HG02840 (cell line): ENCODE data around the gene PIK3C2B.

ENCODE experiments used
- ATAC-seq: cut with Tn5 transposase; IDR thresholded peaks from one replicate; pipeline ENCODE4 v1.9.1; 2021; ENCODE audit warnings: mild to moderate bottlenecking, moderate library complexity, moderate number of reproducible peaks; ENCODE audit not compliant: unreplicated experiment, low FRiP score

The PIK3C2B gene

GRCh38 chr1:204483791-204484190 is 10.8 kb downstream of the PIK3C2B start:
- no peak for ATAC-seq

GRCh38 chr1:204480515-204480914 is 14.1 kb downstream of the PIK3C2B start:
- no peak for ATAC-seq

- no peak for ATAC-seq
Observed at GRCh38 chr1:204479387-204480136, 15.0 kb downstream of the PIK3C2B start.

GRCh38 chr1:204478921-204479320 is 15.7 kb downstream of the PIK3C2B start:
- ATAC-seq, result no peak

GRCh38 chr1:204478172-204478899 is 16.3 kb downstream of the PIK3C2B start:
- ATAC-seq, result no peak

GRCh38 chr1:204477036-204477740 is 17.4 kb downstream of the PIK3C2B start:
- no peak for ATAC-seq

- ATAC-seq, result no peak
Observed at GRCh38 chr1:204476563-204476962, 18.0 kb downstream of the PIK3C2B start.

- ATAC-seq, result no peak
Observed at GRCh38 chr1:204475656-204476432, 18.8 kb downstream of the PIK3C2B start.

- ATAC-seq, result no peak
Observed at GRCh38 chr1:204473400-204473965, 21.1 kb downstream of the PIK3C2B start.

- no peak for ATAC-seq
Observed at GRCh38 chr1:204472660-204473059, 21.9 kb downstream of the PIK3C2B start.

GRCh38 chr1:204471687-204472086 is 22.9 kb downstream of the PIK3C2B start:
- ATAC-seq, result no peak

- ATAC-seq, result no peak
Observed at GRCh38 chr1:204469304-204469703, 25.3 kb downstream of the PIK3C2B start.

GRCh38 chr1:204468766-204469302 is 25.8 kb downstream of the PIK3C2B start:
- no peak for ATAC-seq

GRCh38 chr1:204468206-204468605 is 26.4 kb downstream of the PIK3C2B start:
- no peak for ATAC-seq

GRCh38 chr1:204466416-204467405 is 27.9 kb downstream of the PIK3C2B start:
- ATAC-seq, result no peak

GRCh38 chr1:204465546-204466415 is 28.8 kb downstream of the PIK3C2B start:
- ATAC-seq, result peak; percentile 53

GRCh38 chr1:204464701-204465100 is 29.9 kb downstream of the PIK3C2B start:
- no peak for ATAC-seq

- no peak for ATAC-seq
Observed at GRCh38 chr1:204464187-204464631, 30.4 kb downstream of the PIK3C2B start.
